H1 (cell line): ENCODE results near the gene DOCK10. TPM values are rescaled to one million over a fixed set of nuclear protein-coding genes. Genes with fewer than 3 reads are reported as not detected.

Experiments
- CBX8 ChIP-seq: fragments of 300-800, 300-1000 bp; sonication (generic); IDR thresholded peaks from 2 replicates; pipeline ENCODE4 v1.7.1; 2016; ENCODE audit warnings: low read depth, low read length, borderline replicate concordance
- CEBPB ChIP-seq: IDR thresholded peaks from 2 replicates; pipeline ENCODE4 v1.6.1; 2012; ENCODE audit warnings: low read depth, low read length
- CHD7 ChIP-seq: fragments of 300-600 bp; sonication (generic); IDR thresholded peaks from 2 replicates; pipeline ENCODE4 v1.7.1; 2012; ENCODE audit warnings: low read length, moderate library complexity, mild to moderate bottlenecking, inconsistent platforms; ENCODE audit not compliant: insufficient replicate concordance
- TAF1 ChIP-seq: IDR thresholded peaks from 2 replicates; pipeline ENCODE4 v1.6.1; 2011; ENCODE audit warnings: mild to moderate bottlenecking, low read depth, low read length
- TEAD4 ChIP-seq: IDR thresholded peaks from 2 replicates; pipeline ENCODE4 v1.6.1; 2012; ENCODE audit warnings: low read depth, low read length, inconsistent platforms, mixed read lengths
- polyA plus RNA-seq, 7 experiments: library from polyadenylated mRNA; depleted of rRNA in 3 of 7; stranded (reverse) in 5 of 7; unstranded in 2 of 7; fragments of >200 nt in 5 of 7; fragments of 200-250 nt in 2 of 7; gene quantifications; 1 replicate in 5 of 7; 2 replicates in 1 of 7; 4 replicates in 1 of 7; pipeline versions ENCODE4 v1.2.1 to v1.2.3, GENCODE V29; 2011 to 2013; ENCODE audit warnings: missing spikeins in 2 of 7, mixed read lengths in 2 of 7
- total RNA-seq: library from RNA; stranded (reverse); fragmentation: NEBNext Ultra II Directional; extraction: Animal tissue kit (Norgen Biotek cat#: 25700); gene quantifications from 2 replicates; pipeline ENCODE4 v1.2.1, GENCODE V29; 2021

The DOCK10 gene
- total and polyA plus RNA-seq, 2 of the 8 experiments (the other 6 are each of a cell fraction or from before 2014, with no cell fraction given) = 0.33 to 1.6 TPM

- TF ChIP-seq CHD7 (no peak), TAF1 (no peak), CBX8 (no peak), CEBPB (no peak), TEAD4 (no peak)
These were observed 116.5 kb downstream of the DOCK10 start (continued) for GRCh38 chr2:224925810-224926100.
